HL-60 (cell line): ENCODE measurements around the gene IST1.

Experiments
- CTCF ChIP-seq: IDR thresholded peaks from one replicate; pipeline ENCODE4 v1.5.1; 2011; ENCODE audit warnings: low read length, control low read depth, inconsistent platforms; ENCODE audit not compliant: insufficient read depth
- GABPA ChIP-seq: IDR thresholded peaks from 2 replicates; pipeline ENCODE4 v1.6.1; 2012; ENCODE audit warnings: low read depth
- POLR2AphosphoS5 ChIP-seq: IDR thresholded peaks from 2 replicates; pipeline ENCODE4 v1.6.1; 2012; ENCODE audit warnings: low read depth
- REST ChIP-seq: IDR thresholded peaks from 2 replicates; pipeline ENCODE4 v1.6.1; 2012; ENCODE audit warnings: low read depth; ENCODE audit not compliant: insufficient replicate concordance

- TF ChIP-seq CTCF (no peak), REST (no peak), POLR2AphosphoS5 (no peak), GABPA (no peak)
Measured at GRCh38 chr16:71930013-71930563, 34.8 kb downstream of the IST1 start.
